Esophagus squamous epithelium (tissue), 4 donors: ENCODE data around the gene RNF157.

Experiments
- POLR2A ChIP-seq, 4 donors: fragments of 450-650 bp; IDR thresholded peaks; one replicate each; pipeline ENCODE4 v1.6.1; 2017; ENCODE audit warnings: antibody characterized with exemption in 4 of 4, mild to moderate bottlenecking in 4 of 4, moderate library complexity in 3 of 4
- TF ChIP-seq, protein P1 (sequence below), 6 experiments: fragments of 450-650 bp in 4 of 6; fragments of 200-600 bp in 2 of 6; sonication (generic) in 2 of 6; IDR thresholded peaks; one replicate each; pipeline ENCODE4 v1.5.1; 2016 to 2019; ENCODE audit warnings: antibody characterized with exemption in 6 of 6, mild to moderate bottlenecking in 4 of 6, moderate library complexity in 4 of 6

DNA sequence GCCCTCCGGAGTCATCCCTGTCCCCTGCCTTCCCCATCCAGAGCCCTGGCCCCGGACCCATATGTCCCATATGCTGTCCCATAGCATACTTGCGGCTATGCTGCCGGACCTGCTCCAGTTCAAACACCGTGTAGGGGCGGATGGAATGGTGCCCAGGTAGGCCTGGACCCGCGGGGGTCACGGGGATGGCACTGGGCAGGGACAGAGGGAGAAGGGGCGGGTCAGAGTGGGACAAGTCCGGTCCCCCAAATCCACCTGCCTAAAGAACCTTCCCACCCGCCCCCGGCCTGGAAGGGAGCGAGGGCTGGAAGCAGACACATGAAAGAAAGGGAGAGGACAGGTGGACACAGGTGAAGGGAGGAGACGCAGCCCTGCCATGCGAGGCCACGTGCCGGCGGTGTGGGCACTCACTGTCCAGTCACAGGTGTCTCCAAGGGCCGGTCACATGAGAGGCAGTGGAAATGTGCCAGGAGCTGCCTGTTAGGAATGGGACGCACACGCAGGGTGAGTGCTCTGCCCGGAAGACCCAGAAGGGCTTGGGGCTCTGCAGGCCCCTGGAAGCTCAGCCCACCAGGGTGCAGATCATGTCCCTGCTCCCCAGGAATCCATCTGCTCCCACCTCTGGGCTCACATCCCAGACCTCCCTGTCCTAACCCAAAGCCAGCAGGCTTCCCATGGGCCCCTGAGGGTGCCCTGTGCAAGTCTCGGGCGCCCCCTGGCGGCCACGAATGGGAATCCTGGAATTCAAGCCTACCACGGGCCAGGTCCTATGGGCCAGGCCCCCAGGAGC is 38.9 kb upstream of the RNF157 start:
- TF ChIP-seq, protein P1, sequence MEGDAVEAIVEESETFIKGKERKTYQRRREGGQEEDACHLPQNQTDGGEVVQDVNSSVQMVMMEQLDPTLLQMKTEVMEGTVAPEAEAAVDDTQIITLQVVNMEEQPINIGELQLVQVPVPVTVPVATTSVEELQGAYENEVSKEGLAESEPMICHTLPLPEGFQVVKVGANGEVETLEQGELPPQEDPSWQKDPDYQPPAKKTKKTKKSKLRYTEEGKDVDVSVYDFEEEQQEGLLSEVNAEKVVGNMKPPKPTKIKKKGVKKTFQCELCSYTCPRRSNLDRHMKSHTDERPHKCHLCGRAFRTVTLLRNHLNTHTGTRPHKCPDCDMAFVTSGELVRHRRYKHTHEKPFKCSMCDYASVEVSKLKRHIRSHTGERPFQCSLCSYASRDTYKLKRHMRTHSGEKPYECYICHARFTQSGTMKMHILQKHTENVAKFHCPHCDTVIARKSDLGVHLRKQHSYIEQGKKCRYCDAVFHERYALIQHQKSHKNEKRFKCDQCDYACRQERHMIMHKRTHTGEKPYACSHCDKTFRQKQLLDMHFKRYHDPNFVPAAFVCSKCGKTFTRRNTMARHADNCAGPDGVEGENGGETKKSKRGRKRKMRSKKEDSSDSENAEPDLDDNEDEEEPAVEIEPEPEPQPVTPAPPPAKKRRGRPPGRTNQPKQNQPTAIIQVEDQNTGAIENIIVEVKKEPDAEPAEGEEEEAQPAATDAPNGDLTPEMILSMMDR (IDR thresholded peaks at IDR 0.05): peak; percentile 93 to 99 (median 97)
- TF ChIP-seq POLR2A (IDR thresholded peaks at IDR 0.05): no peak
